Medulla oblongata (tissue), 1 donor: Measurements from ENCODE around the gene EXOC5.
"Not testable (repeated sequence)": the region's sequence is repeated elsewhere in the genome, so short reads cannot be mapped to it uniquely, and the experiment has no call there.

Source experiments
- DNase-seq: peaks from one replicate; pipeline ENCODE4 v3.0.0-alpha.2; 2015; ENCODE audit errors: extremely low spot score

EXOC5 gene

GRCh38 chr14:57259672-57260071 lies 9.0 kb downstream of the EXOC5 start:
- DNase-seq, result no peak

- DNase-seq, result not testable (repeated sequence)
Observed at GRCh38 chr14:57258221-57258620, 10.5 kb downstream of the EXOC5 start.

- DNase-seq, result no peak
Observed at GRCh38 chr14:57254884-57255283, 13.8 kb downstream of the EXOC5 start.

GRCh38 chr14:57246933-57247657 lies 21.6 kb downstream of the EXOC5 start:
- DNase-seq, result no peak

GRCh38 chr14:57245941-57246340 lies 22.8 kb downstream of the EXOC5 start:
- DNase-seq, result no peak

GRCh38 chr14:57244106-57244505 lies 24.6 kb downstream of the EXOC5 start:
- DNase-seq, result peak; percentile 35

- DNase-seq, result no peak
Observed at GRCh38 chr14:57243320-57243719, 25.4 kb downstream of the EXOC5 start.

- DNase-seq, result not testable (repeated sequence)
Observed at GRCh38 chr14:57240115-57240514, 28.6 kb downstream of the EXOC5 start.

GRCh38 chr14:57232006-57232405 lies 36.7 kb downstream of the EXOC5 start:
- no peak for DNase-seq

- not testable (repeated sequence) for DNase-seq
Observed at GRCh38 chr14:57228320-57228719, 40.4 kb downstream of the EXOC5 start.

GRCh38 chr14:57227083-57227482 lies 41.6 kb downstream of the EXOC5 start:
- no peak for DNase-seq

- DNase-seq, result no peak
Observed at GRCh38 chr14:57221931-57222330, 46.8 kb downstream of the EXOC5 start.

- no peak for DNase-seq
Observed at GRCh38 chr14:57212919-57213318, 55.8 kb downstream of the EXOC5 start.

- DNase-seq, result no peak
Observed at GRCh38 chr14:57209561-57209960, 59.1 kb downstream of the EXOC5 start.

GRCh38 chr14:57205938-57206337 lies 62.8 kb downstream of the EXOC5 start:
- no peak for DNase-seq

GRCh38 chr14:57202672-57203071 lies 66.0 kb downstream of the EXOC5 start:
- not testable (repeated sequence) for DNase-seq

GRCh38 chr14:57199921-57200320 lies 68.8 kb downstream of the EXOC5 start:
- no peak for DNase-seq

GRCh38 chr14:57189070-57189469 lies 79.6 kb downstream of the EXOC5 start:
- peak; percentile 43 for DNase-seq

GRCh38 chr14:57182760-57183503 lies 85.8 kb downstream of the EXOC5 start:
- DNase-seq, result no peak

- DNase-seq, result no peak
Observed at GRCh38 chr14:57179273-57179672, 89.4 kb downstream of the EXOC5 start.

GRCh38 chr14:57174466-57174865 lies 94.2 kb downstream of the EXOC5 start:
- DNase-seq, result no peak

- no peak for DNase-seq
Observed at GRCh38 chr14:57171903-57172302, 96.8 kb downstream of the EXOC5 start.

GRCh38 chr14:57171363-57171762 lies 97.3 kb downstream of the EXOC5 start:
- no peak for DNase-seq
